Karpas-422 (cell line): Measurements from ENCODE around the gene CHST5. TPM values are rescaled to one million over a fixed set of nuclear protein-coding genes. Genes with fewer than 3 reads are reported as not detected.

ENCODE experiments used
- DNase-seq: peaks from one replicate; pipeline ENCODE4 v3.0.0-alpha.2; 2015
- H2AFZ ChIP-seq: fragments of 200-600 bp; sonication (generic); 2 replicates; pipeline ENCODE4 v1.6.1; 2014; ENCODE audit warnings: antibody characterized with exemption, low read length, mixed read lengths
- H3K27ac ChIP-seq: fragments of 200-600 bp; sonication (generic); 2 replicates; pipeline ENCODE4 v1.5.1; 2014; ENCODE audit warnings: mild to moderate bottlenecking, low read length, moderate library complexity
- H3K27me3 ChIP-seq: fragments of 200-600 bp; sonication (generic); 2 replicates; pipeline ENCODE4 v1.6.1; 2014; ENCODE audit warnings: low read length, mixed read lengths
- H3K36me3 ChIP-seq: fragments of 200-600 bp; sonication (generic); 2 replicates; pipeline ENCODE4 v1.6.1; 2014; ENCODE audit warnings: low read length, mixed read lengths; ENCODE audit not compliant: insufficient read depth
- H3K4me1 ChIP-seq: fragments of 200-600 bp; sonication (generic); 2 replicates; pipeline ENCODE4 v1.6.1; 2014; ENCODE audit warnings: mild to moderate bottlenecking, low read length, mixed read lengths
- H3K4me2 ChIP-seq: fragments of 200-600 bp; sonication (generic); 2 replicates; pipeline ENCODE4 v1.6.1; 2014; ENCODE audit warnings: low read length, low read depth, mild to moderate bottlenecking; ENCODE audit not compliant: poor library complexity, severe bottlenecking
- H3K4me3 ChIP-seq: fragments of 200-600 bp; sonication (generic); 2 replicates; pipeline ENCODE4 v1.5.1; 2014; ENCODE audit warnings: mild to moderate bottlenecking, antibody characterized with exemption, low read length, mixed read lengths
- H3K79me2 ChIP-seq: fragments of 200-600 bp; sonication (generic); 2 replicates; pipeline ENCODE4 v1.6.1; 2014; ENCODE audit warnings: mild to moderate bottlenecking, low read length, mixed read lengths
- H3K9ac ChIP-seq: fragments of 200-600 bp; sonication (generic); 2 replicates; pipeline ENCODE4 v1.6.0; 2014; ENCODE audit warnings: low read length
- H3K9me2 ChIP-seq: fragments of 200-600 bp; sonication (generic), shearing (Covaris generic); replicated peaks from 2 replicates; pipeline ENCODE4 v1.6.0; 2014; ENCODE audit warnings: mild to moderate bottlenecking, low read length, moderate library complexity; ENCODE audit not compliant: insufficient read depth
- H3K9me3 ChIP-seq: fragments of 300-700, 200-600 bp; sonication (generic); 2 replicates; pipeline ENCODE4 v1.6.1; 2014; ENCODE audit warnings: low read length, mixed read lengths
- H4K20me1 ChIP-seq: fragments of 200-600 bp; sonication (generic); 2 replicates; pipeline ENCODE4 v1.6.1; 2014; ENCODE audit warnings: mild to moderate bottlenecking, antibody characterized with exemption, low read length, low read depth; ENCODE audit not compliant: insufficient read depth
- total RNA-seq: library from RNA; depleted of rRNA; stranded (reverse); fragments of >200 nt; shearing (Covaris generic); gene quantifications from 2 replicates; pipeline ENCODE4 v1.2.3, GENCODE V29; 2014; ENCODE audit warnings: low replicate concordance; rRNA removed

Gene CHST5
- total RNA-seq, 1 experiment from 2014 or later, result 0.97 TPM

- H3K79me2 ChIP-seq, result no peaks in the 10 kb centered on the region
- no peaks in the 10 kb centered on the region for H4K20me1 ChIP-seq
- H3K9me3 ChIP-seq, result no peaks in the 10 kb centered on the region
- no peaks in the 10 kb centered on the region for H3K36me3 ChIP-seq
- no peaks in the 10 kb centered on the region for H3K27me3 ChIP-seq
- H3K4me3 ChIP-seq, result no peak overlapping the region
- no peaks in the 10 kb centered on the region for H3K4me1 ChIP-seq
- no peak overlapping the region for H3K9ac ChIP-seq
- H3K27ac ChIP-seq, result no peak overlapping the region
- H3K4me2 ChIP-seq, result no peak overlapping the region
- H2AFZ ChIP-seq, result no peak overlapping the region
- no peak for DNase-seq
- H3K9me2 ChIP-seq, result no peaks in the 10 kb centered on the region
Observed at GRCh38 chr16:75485230-75486013, 50.5 kb downstream of the CHST5 start.

GRCh38 chr16:75483222-75483621 is 52.7 kb downstream of the CHST5 start:
- no peak overlapping the region for H2AFZ ChIP-seq
- H3K27me3 ChIP-seq, result no peaks in the 10 kb centered on the region
- H3K27ac ChIP-seq, result no peak overlapping the region
- no peaks in the 10 kb centered on the region for H4K20me1 ChIP-seq
- H3K9ac ChIP-seq, result no peak overlapping the region
- H3K4me3 ChIP-seq, result no peak overlapping the region
- no peak overlapping the region for H3K4me2 ChIP-seq
- H3K9me3 ChIP-seq, result no peaks in the 10 kb centered on the region
- peaks cover under 1% of the 10 kb centered on the region for H3K4me1 ChIP-seq
- H3K79me2 ChIP-seq, result no peaks in the 10 kb centered on the region
- no peaks in the 10 kb centered on the region for H3K36me3 ChIP-seq
- DNase-seq, result no peak
- no peaks in the 10 kb centered on the region for H3K9me2 ChIP-seq

DNA sequence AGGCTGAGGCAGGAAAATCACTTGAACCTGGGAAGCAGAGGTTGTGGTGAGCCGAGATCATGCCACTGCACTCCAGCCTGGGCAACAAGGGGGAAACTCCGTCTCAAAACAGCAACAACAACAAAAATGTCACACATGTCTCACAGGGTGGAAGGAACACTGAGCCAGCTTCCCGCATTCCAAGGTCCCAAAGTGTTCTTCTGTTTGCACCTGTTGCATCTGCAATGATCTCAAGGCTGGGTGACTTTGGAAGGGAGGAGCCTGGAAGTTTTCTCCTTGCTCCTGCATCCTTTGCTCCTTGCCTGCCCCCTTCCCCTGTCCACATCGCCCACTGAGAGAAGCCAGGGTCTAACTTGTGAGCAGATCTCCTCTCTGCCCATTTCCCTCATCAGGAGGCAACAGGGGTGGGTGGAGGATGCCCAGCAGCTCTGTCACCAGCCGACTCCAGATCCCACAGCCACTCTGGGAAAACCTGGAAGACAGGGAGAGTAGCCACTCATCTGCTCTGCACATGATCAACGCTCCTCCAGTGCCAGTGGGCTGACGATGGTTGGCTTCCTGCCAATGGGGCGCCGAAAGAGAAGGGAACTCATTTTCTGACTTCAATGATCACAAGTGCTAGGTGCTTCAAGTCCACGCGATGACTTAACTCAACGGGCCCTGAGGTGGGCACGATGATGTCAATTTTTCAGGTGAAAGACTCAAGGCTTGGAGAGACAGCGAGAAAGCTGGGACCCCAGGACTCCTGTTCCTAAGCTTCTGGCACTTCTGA is 53.3 kb downstream of the CHST5 start:
- H3K9me3 ChIP-seq, result no peaks in the 10 kb centered on the region
- DNase-seq, result no peak
- H3K27ac ChIP-seq, result no peak overlapping the region
- no peaks in the 10 kb centered on the region for H3K79me2 ChIP-seq
- no peak overlapping the region for H3K9ac ChIP-seq
- no peak overlapping the region for H3K4me3 ChIP-seq
- H3K27me3 ChIP-seq, result no peaks in the 10 kb centered on the region
- H3K36me3 ChIP-seq, result no peaks in the 10 kb centered on the region
- H3K4me1 ChIP-seq, result peaks cover 7% of the 10 kb centered on the region
- no peak overlapping the region for H2AFZ ChIP-seq
- no peaks in the 10 kb centered on the region for H4K20me1 ChIP-seq
- no peak overlapping the region for H3K4me2 ChIP-seq
- H3K9me2 ChIP-seq, result no peaks in the 10 kb centered on the region

DNA sequence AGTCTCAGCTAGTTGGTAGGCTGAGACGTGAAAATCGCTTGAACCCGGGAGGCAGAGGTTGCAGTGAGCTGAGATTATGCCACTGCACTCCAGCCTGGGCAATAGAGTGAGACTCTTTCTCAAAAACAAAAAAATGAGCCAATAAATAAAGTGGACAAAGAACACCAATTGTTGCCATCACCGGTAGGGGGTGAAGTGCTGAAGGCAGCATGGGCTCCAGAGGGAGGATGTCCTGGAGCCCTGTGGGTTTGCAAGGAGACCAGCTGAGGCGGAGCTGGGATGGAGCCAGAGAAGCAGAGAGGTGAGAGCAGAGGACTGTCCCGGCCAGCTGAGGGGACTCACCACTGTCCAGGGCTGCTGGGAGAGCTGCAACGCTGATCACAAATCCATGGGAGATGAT is 54.4 kb downstream of the CHST5 start:
- no peaks in the 10 kb centered on the region for H4K20me1 ChIP-seq
- DNase-seq, result no peak
- no peaks in the 10 kb centered on the region for H3K9me2 ChIP-seq
- no peaks in the 10 kb centered on the region for H3K79me2 ChIP-seq
- peaks cover 14% of the 10 kb centered on the region for H3K4me1 ChIP-seq
- no peak overlapping the region for H3K4me2 ChIP-seq
- H3K4me3 ChIP-seq, result no peak overlapping the region
- no peak overlapping the region for H2AFZ ChIP-seq
- H3K9ac ChIP-seq, result no peak overlapping the region
- H3K27me3 ChIP-seq, result no peaks in the 10 kb centered on the region
- H3K9me3 ChIP-seq, result no peaks in the 10 kb centered on the region
- H3K36me3 ChIP-seq, result no peaks in the 10 kb centered on the region
- no peak overlapping the region for H3K27ac ChIP-seq

- Histone ChIP-seq H3K27me3 (no peaks in the 10 kb centered on the region), H3K9me3 (no peaks in the 10 kb centered on the region), H3K9me2 (no peaks in the 10 kb centered on the region), H3K9ac (no peak overlapping the region), H2AFZ (no peak overlapping the region), H3K4me3 (no peak overlapping the region), H3K4me1 (peaks cover 14% of the 10 kb centered on the region), H3K79me2 (no peaks in the 10 kb centered on the region), H3K4me2 (no peak overlapping the region), H3K27ac (no peak overlapping the region), H3K36me3 (no peaks in the 10 kb centered on the region), H4K20me1 (no peaks in the 10 kb centered on the region)
- no peak for DNase-seq
Observed at GRCh38 chr16:75479421-75479990, 56.4 kb downstream of the CHST5 start.

Other genes with a start within 250 kb of the CHST5 start
- 33.5 and 64.0 TPM in 2 replicates for gene CFDP1, start 102.6 kb downstream of the CHST5 start, total RNA-seq
- gene TMEM170A, start 71.4 kb downstream of the CHST5 start, total RNA-seq, result 32.0 and 45.9 TPM in 2 replicates
- not detected in 2 replicates for gene CHST6, start 40.7 kb downstream of the CHST5 start, total RNA-seq
- gene TMEM231, start 20.1 kb upstream of the CHST5 start, total RNA-seq, result 15.7 and 31.2 TPM in 2 replicates
- gene GABARAPL2, start 30.3 kb upstream of the CHST5 start, total RNA-seq, result 48.8 and 88.3 TPM in 2 replicates
- 58.4 and 97.3 TPM in 2 replicates for gene ADAT1, start 87.2 kb upstream of the CHST5 start, total RNA-seq
- 137 and 158 TPM in 2 replicates for gene KARS1, start 111.6 kb upstream of the CHST5 start, total RNA-seq
- gene TERF2IP, start 111.7 kb upstream of the CHST5 start, total RNA-seq, result 50.2 and 72.0 TPM in 2 replicates
- gene CPHXL2, start 140.9 kb upstream of the CHST5 start, total RNA-seq, result not detected in 2 replicates
- not detected in 2 replicates for gene DUXB, start 165.4 kb upstream of the CHST5 start, total RNA-seq
- not detected in 2 replicates for gene CPHXL, start 190.4 kb upstream of the CHST5 start, total RNA-seq